ENCODE data around the gene PCNX1. TPM values are rescaled to one million over a fixed set of nuclear protein-coding genes. Genes with fewer than 3 reads are reported as not detected.
"Not testable (repeated sequence)": the region's sequence is repeated elsewhere in the genome, so short reads cannot be mapped to it uniquely, and the experiment has no call there.

Gene PCNX1
- total RNA-seq, 1 donor from 2014 or later: 28.9 TPM

GRCh38 chr14:71147335-71147734 is 240.1 kb downstream of the PCNX1 start:
- not testable (repeated sequence) for DNase-seq (ENCODE audit: low read depth in 2 of 2)

GRCh38 chr14:71148627-71149026 is 241.4 kb downstream of the PCNX1 start:
- no peak for DNase-seq (ENCODE audit: low read depth in 2 of 2)

DNA sequence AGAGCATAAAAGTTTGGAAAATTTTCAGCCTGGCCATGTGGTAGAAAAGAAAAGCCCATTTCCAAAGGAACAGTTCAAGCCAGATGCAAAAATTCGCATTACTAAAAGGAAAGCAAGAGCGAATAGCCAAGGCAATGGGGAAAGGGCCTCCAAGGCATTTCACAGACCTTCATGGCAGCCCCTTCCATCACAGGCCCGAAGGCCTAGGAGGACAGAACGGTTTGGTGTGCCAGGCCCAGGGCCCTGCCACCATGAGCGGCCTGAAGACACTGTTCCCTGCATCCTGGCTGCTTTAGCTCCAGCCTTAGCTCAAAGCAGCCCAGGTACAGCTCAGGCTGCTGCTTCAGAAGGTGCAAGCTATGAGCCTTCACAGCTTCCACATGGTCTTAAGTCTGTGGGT is 243.5 kb downstream of the PCNX1 start:
- no peak for DNase-seq (ENCODE audit: low read depth in 2 of 2)

DNA sequence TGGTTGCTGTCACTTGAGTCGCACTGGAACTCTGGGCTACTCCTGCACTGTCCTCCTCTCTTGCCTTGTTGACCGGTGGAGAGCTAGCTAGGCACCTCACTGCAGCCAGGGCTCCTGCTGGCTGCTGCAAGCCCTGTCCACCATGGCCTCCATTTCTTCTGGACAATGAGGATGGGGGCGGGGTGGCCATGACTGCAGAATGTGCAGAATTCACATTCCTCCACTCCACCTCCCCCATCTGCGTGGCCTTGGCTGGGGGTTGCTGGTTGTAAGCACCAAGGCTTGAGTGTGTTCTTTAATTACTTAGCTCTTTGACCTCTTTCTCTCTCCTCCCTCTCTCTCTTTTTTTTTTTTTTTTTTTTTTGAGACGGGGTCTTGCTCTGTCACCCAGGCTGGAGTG is 248.5 kb downstream of the PCNX1 start:
- DNase-seq (ENCODE audit: low read depth in 2 of 2): no peak

DNA sequence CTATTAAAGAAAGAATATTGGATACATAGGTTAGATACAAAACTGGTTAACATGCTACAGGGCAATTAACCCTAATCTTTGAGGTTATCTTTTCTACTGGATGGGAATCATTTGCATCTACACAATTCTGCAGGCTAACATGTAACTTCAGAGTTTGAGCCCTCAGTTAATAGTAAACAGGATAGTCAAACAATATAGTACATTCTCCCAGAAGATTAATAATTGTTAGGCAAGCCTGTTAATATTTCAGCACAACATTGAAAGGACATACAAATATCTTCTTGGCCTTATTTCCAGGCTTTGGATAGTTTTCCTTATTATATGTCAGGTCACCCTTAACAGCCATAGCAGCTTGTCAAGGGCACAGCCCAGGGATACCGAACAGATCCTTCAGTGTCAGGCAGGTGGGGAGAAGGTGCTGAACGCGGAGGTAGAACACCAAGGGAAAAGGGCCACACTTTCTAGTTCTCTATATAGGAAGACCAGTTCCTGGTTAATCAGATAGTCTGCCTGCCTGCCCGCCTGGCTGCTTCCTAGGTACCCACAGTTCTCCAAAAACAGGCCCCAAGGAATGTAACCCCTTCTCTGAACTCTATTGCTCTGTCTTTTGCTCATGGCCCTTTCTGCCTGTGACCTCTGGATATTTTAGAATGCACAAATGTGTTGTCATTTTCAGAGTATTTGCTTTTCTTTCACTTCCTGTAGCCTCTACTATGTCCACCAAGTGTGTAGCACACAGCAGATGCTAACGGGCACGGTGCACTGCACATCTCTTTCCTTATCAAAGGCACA is 256.0 kb downstream of the PCNX1 start:
- DNase-seq (ENCODE audit: low read depth in 2 of 2): no peak

DNA sequence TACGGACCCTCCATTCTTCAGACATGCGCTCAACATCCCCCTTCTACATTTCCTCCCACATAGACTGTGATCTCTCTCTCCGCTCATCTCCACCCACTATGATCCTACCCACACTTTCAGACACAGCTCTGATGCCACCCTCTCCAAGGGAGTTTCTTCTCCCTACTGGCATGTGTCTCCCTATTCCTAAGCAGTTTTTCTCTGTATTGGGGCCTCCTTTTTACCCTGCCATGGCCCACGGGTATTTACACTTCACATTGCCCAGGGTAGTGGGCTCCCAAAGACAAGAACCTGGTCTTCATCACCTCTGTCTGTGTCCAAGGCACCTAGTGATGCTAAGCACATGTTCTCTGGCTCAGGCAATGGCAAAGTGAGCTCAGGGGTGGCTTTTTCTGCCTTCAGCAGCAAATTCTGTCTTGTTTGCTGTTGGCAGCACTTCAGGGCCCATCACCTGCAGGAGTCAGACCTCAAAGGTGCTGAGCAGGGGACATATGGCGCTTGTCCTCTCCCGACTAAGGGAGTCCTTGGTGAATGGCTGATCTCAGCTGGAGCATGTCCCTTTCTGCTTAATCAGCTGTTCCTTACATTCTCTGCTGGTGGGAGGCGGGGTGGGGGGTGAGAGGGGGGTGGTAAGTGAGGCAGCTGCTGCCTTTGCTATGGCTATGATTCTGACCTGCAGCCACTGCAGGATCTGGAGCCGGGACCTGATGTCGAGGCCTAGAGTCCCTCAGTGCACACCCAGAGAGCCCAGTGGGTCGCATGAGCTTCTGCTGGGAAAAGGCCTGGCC is 256.8 kb downstream of the PCNX1 start:
- no peak for DNase-seq (ENCODE audit: low read depth in 2 of 2)

Other genes starting within 250 kb of the PCNX1 start
- gene MAP3K9, start 97.9 kb upstream of the PCNX1 start, total RNA-seq: under 0.01 and 0.13 TPM in 2 replicates

Data from dermis microvascular lymphatic vessel endothelial cell (primary cell).